ENCODE measurements around the gene TBC1D5.

GRCh38 chr3:17581421-17582080 is 160.9 kb downstream of the TBC1D5 start:
- TF ChIP-seq CTCF (IDR thresholded peaks at IDR 0.05) (no peak), POLR2A (IDR thresholded peaks at IDR 0.05) (no peak), POLR2AphosphoS5 (IDR thresholded peaks at IDR 0.05; ENCODE audit: insufficient read depth in 1 of 2, low read depth in 1 of 2) (no peak)

Data from vagina (tissue), 2 donors.